OCI-M1 (cell line): ENCODE results near the gene TBX2.

Source experiments
- DNase-seq: peaks from one replicate; lab custom pipeline; 2025; lab: John Stamatoyannopoulos, UW

TBX2 gene

GRCh38 chr17:61387511-61388305, 11.9 kb upstream of the TBX2 start:
- no peak for DNase-seq

DNA sequence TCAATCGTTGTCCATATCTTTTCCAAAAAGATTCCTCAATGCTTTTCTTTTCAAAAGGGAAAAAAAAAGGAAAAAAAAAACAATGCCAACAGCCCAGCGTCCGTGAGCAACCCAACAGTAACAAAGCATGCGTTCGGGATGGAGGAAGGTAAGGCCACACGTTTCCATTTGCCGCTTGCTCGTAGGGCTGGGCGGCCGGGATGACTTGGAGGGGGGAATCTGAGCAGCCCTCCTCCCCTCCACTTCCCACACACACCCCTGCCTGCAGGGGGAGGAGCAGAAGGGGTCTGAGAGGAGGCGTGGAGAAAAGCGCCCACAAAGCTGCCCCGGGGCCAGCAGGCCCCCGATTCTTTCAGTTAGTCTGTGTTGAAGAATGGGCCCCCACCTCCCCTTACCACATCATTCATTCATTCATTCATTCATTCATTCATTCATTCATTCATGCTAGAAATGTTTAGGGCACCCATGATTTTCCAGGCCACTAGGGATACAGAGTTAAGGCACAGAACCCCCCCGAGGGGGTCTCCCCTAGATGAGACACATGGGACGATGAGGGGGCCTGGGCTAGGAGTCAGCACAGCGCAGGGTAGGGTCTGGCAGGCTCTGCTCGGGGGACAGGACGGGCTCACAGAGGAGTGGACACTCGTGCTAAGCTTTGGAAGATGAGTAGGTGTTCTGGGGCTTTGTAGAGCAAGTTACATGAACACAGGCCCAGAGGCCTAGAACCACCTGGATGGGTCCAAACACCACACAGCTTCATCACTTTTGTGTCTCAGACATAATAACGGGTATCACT, 10.9 kb upstream of the TBX2 start:
- DNase-seq = no peak

DNA sequence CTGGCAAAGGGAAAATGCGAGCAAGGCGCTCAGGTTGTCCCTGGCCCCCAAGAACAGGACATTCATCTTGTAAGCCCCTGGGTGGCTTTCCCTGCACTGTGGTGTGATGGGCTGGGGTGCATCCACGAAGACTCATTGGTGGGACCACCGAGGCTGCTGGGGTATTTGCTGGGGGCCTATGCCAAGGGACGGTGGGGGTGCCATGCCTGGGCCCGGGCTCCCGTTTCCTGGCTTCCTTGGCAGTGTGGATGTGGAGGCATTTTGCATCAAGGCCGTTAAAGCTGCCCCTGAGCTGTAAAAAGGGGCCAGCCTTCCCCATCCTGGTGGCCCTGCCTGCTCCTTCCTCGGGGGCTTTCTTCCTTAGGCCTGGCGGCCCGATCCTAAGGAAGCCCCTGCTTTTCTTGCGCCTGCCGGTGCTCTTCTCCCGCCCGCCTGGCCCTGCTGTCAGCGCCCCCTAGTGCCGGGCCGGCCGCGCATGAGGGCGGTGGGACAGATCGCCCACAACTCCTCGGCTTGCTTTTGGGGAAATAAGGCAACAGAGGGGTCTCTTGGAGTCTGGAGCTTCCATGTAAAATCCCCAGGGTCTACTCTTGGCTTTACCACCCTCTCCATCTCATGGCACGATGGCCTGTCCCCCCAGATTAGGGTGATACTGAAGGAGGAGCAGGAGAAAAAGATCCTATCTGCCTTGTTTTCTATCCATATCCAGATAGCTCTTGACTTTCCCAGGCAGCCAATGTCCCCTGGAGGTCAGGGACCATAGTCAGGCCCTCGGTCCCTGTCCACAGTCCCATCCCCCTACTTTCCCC, 9.8 kb upstream of the TBX2 start:
- peak; percentile 59 for DNase-seq

GRCh38 chr17:61390479-61390791, 9.2 kb upstream of the TBX2 start:
- no peak for DNase-seq

GRCh38 chr17:61391595-61392291, 7.9 kb upstream of the TBX2 start:
- no peak for DNase-seq

DNA sequence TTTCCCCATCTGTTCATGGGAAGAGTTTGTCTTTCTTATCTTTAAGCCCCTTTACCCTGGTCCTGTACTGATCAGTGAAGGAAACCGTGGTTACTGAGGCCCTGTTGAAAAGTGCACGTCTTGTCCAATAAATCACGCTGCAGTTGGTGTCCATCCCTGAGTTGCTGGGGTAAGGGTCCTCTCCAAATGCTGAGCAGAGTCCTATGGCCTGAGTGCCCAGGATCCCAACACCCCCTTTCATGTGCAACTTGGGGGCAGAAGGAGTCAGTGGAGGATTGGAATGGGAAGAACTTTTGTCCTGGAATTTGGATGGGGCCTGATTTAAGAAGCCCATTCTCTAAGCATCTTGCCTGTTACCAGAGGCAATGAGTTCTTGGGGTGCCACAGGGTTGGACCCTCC, 7.0 kb upstream of the TBX2 start:
- DNase-seq = no peak

DNA sequence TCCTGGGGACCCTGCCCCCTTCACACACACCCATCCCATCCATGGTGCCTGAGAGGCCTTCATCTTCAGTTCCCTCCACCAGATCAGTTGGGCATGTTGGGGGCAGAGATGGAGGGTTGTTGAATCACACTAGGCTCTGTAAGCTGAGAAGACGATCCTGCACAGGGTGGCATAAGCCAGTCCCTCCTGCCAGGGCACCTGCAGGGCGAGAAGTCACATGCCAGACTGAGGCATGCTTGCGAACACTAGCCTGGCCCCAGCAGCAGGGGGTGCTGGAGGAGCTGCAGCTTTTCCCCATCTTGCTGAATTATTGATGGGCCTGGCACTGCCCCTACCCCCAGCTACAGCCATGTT, 6.1 kb upstream of the TBX2 start:
- DNase-seq = no peak

GRCh38 chr17:61393904-61394629, 5.6 kb upstream of the TBX2 start:
- peak; percentile 54 for DNase-seq

GRCh38 chr17:61394630-61395408, 4.8 kb upstream of the TBX2 start:
- DNase-seq = no peak

DNA sequence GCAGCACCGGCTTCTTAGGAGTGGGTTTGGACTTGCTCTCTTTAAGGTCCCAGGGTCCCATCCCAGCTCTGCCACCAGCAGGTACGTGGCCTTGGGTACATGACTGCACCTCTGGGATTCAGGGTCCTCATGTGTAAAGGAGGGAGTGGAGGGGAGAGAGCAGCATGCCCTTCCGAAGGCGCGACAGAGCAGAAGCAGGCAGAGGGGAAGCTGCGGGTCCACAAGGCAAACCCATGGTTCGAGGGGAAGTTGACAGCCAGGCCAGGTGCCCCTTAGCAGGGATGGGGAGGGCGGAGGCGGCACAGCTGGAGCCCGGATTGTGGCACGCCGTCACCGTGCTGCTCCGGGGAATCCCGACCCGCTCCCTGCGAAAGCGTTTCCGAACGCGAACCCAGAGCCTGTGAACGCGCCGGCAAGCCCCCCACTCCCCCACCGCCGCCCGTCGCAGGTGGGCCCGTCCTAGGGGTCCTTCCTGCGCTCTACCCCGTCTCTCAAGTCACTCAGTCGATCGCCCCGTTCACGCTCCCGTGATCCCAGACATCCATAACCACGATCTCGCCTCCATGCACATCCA, 4.1 kb upstream of the TBX2 start:
- no peak for DNase-seq

- no peak for DNase-seq
Measured at GRCh38 chr17:61395983-61396585, 3.6 kb upstream of the TBX2 start.

GRCh38 chr17:61396586-61397085, 3.0 kb upstream of the TBX2 start:
- DNase-seq = no peak

DNA sequence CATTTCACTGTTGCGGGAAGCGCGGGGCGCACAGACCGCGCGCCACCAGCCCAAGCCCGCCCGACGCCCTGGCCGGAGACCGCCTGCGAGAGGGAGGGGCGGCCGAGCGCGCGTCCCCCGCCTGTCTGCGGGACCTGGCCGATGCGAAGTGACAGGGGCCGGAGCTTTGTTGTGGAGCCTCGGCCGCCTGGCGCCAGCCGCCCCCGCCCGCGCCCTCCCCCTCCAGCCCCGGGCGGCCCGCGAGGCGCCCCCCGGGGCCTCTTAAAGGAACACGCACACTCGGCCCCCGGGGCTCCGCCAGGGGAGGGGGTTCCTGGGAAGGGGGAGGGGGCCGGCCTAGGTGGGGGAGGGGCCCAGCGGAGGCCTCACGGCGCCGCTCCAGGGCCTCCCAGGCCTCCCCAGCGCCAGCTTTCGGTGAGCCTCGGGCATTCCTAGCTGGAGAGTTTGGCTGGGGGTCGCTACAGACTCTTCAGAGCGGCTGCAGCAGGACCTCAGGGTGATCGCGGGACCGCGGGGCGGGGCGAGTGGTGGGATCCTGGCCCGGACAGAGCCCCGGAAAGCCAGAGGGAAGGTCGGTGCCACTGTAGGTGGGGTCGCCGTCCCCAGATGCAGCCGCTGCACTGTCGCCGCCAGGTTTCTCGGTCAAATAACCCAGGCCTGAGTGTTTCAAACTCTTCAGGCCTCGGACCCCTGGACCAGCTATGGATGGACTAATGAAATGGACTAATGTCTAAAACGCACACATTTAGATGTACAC, 2.4 kb upstream of the TBX2 start:
- no peak for DNase-seq

DNA sequence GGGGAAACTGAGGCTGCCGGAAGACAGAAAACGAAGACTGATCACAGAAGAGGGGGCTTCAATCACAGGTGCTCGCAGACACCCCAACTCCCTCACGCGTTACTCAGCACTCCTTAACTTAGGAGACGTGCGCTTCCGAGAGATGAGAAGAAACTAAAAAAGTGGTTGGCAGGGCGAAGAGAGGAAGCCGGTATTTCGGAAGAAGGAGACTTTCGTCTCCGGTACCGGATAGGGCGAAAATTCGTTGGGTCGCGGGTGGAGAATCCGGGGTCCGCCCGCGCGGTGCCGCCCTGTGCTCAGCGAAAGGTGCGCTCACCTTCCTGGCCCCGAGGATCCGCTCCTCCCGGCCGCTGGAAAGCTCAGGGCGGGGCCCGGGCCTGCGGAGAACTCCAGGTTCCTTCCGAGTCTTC, 917 bp upstream of the TBX2 start:
- DNase-seq = no peak

DNA sequence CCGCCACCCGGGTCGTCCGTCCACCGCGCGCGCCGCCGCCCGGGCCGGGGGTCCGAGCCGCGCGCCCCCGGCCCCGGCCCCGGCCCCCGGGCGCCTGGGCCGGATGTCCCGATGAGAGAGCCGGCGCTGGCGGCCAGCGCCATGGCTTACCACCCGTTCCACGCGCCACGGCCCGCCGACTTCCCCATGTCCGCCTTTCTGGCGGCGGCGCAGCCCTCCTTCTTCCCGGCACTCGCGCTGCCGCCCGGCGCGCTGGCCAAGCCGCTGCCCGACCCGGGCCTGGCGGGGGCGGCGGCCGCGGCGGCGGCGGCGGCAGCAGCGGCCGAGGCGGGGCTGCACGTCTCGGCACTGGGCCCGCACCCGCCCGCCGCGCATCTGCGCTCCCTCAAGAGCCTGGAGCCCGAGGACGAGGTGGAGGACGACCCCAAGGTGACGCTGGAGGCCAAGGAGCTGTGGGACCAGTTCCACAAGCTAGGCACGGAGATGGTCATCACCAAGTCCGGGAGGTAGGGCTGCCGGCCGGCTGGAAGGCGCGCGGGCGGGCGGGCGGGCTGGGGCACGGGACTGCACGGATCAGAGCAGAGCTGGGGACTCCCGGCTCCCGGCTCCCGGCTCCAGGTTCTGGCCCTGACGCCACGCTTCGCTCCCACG, 548 bp downstream of the TBX2 start:
- DNase-seq = no peak

- no peak for DNase-seq
Measured at GRCh38 chr17:61400717-61401388, 1.2 kb downstream of the TBX2 start.

GRCh38 chr17:61401389-61402072, 1.9 kb downstream of the TBX2 start:
- no peak for DNase-seq
